ENCODE measurements around the gene CCNL2.
A peak's percentile ranks its signal among the peaks of the same experiment; 100 is the strongest.

Gene CCNL2

GRCh38 chr1:1400576-1401456 lies 1.7 kb upstream of the CCNL2 start:
- DNase-seq (ENCODE audit: low read depth), result no peak
- H3K4me3 ChIP-seq (ENCODE audit: control insufficient read depth, low read depth, low read length), result peak overlapping the region; percentile 91
- TF ChIP-seq CTCF (IDR thresholded peaks at IDR 0.05; ENCODE audit: control insufficient read depth, insufficient read depth, low read depth, low read length, missing control alignments), result no peak

- no peak for TF ChIP-seq CTCF (IDR thresholded peaks at IDR 0.05; ENCODE audit: control insufficient read depth, insufficient read depth, low read depth, low read length, missing control alignments)
- H3K4me3 ChIP-seq (ENCODE audit: control insufficient read depth, low read depth, low read length), result peak overlapping the region; percentile 91
- DNase-seq (ENCODE audit: low read depth), result no peak
These were observed 889 bp upstream of the CCNL2 start for GRCh38 chr1:1399872-1400575.

DNA sequence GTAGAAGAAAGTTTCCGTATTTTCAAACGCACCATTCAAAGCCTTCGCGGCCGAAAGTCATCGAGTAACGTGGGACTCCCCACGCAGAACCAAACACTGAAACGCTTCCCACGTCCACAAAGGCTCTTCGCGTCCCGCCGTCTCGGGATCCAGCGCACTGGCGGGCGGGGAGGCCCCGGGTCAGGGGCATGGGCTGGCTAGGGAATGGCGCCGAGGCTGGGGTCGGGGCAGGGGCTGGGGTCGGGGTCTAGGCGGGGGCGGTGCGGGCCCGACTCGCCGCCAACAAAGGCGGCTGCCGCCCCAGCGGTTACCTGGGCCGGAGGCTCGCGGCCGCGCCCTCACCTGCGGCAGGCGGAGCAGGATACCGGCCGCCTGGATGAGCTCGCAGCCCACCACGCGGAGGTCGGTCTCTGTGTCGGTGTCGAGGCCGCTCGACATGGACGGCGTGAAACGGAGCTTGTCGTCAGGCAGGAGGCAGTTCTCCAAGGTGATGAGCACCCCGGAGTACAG lies 403 bp downstream of the CCNL2 start:
- peak overlapping the region; percentile 87 for H3K4me3 ChIP-seq (ENCODE audit: control insufficient read depth, low read depth, low read length)
- no peak for TF ChIP-seq CTCF (IDR thresholded peaks at IDR 0.05; ENCODE audit: control insufficient read depth, insufficient read depth, low read depth, low read length, missing control alignments)
- no peak for DNase-seq (ENCODE audit: low read depth)

- TF ChIP-seq CTCF (IDR thresholded peaks at IDR 0.05; ENCODE audit: control insufficient read depth, insufficient read depth, low read depth, low read length, missing control alignments), result no peak
- DNase-seq (ENCODE audit: low read depth), result no peak
- peak overlapping the region; percentile 87 for H3K4me3 ChIP-seq (ENCODE audit: control insufficient read depth, low read depth, low read length)
These were observed 1.2 kb downstream of the CCNL2 start for GRCh38 chr1:1397839-1398523.

DNA sequence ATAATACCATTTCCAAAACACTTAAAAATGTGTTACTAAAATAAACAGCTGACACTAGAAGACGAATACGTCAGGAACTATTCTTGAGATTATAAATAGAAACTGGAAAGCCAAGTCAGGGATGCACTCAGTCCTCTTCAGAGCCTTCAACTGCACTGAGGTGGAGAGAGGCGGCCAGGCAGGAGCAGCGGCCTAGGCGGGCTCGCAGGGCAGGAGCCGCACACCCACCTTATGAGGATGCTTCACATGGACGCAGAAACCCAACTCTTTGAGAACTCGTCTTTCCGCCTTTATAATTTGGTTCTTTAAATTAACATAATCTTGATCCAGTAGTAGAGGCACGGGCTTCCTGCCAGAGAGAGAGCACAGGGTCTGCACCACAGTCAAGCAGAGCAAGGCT lies 4.0 kb downstream of the CCNL2 start:
- H3K4me3 ChIP-seq (ENCODE audit: control insufficient read depth, low read depth, low read length), result no peak overlapping the region
- no peak for TF ChIP-seq CTCF (IDR thresholded peaks at IDR 0.05; ENCODE audit: control insufficient read depth, insufficient read depth, low read depth, low read length, missing control alignments)
- no peak for DNase-seq (ENCODE audit: low read depth)

DNA sequence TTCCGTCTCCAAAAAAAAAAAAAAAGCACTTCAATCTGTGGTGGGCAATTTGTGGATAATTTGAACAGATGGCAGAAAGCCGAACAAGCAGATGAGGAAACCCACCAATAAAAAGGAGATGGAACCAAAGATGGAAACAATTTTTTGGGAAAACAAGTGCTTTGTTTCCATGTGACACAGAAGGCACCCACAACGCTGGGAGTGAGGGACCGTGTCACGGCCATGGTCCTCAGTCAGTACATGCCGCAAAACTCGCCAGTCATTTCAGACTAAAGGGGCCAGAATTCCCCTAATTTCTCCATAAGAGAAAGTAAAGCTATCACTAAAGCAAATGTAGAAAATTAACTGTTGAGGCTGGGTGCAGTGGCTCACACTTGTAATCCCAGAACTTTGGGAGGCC lies 5.0 kb downstream of the CCNL2 start:
- no peak for TF ChIP-seq CTCF (IDR thresholded peaks at IDR 0.05; ENCODE audit: control insufficient read depth, insufficient read depth, low read depth, low read length, missing control alignments)
- H3K4me3 ChIP-seq (ENCODE audit: control insufficient read depth, low read depth, low read length), result no peak overlapping the region
- DNase-seq (ENCODE audit: low read depth), result no peak

Measured in AG09309 (cell line).